Peyer's patch (tissue), 4 donors: ENCODE results near the gene TMEM190.

Source experiments
- POLR2A ChIP-seq, 2 donors: fragments of 450-650 bp; IDR thresholded peaks; one replicate each; pipeline ENCODE4 v1.5.1; 2017; ENCODE audit warnings: antibody characterized with exemption in 2 of 2, mild to moderate bottlenecking in 2 of 2, moderate library complexity in 2 of 2
- TF ChIP-seq, protein P1 (sequence below), 6 experiments: fragments of 450-650 bp in 4 of 6; fragments of 200-600 bp in 2 of 6; sonication (generic) in 1 of 6; IDR thresholded peaks; one replicate each; pipeline ENCODE4 v1.5.1; 2017 to 2019; ENCODE audit warnings: antibody characterized with exemption in 6 of 6, mild to moderate bottlenecking in 3 of 6, moderate library complexity in 1 of 6

DNA sequence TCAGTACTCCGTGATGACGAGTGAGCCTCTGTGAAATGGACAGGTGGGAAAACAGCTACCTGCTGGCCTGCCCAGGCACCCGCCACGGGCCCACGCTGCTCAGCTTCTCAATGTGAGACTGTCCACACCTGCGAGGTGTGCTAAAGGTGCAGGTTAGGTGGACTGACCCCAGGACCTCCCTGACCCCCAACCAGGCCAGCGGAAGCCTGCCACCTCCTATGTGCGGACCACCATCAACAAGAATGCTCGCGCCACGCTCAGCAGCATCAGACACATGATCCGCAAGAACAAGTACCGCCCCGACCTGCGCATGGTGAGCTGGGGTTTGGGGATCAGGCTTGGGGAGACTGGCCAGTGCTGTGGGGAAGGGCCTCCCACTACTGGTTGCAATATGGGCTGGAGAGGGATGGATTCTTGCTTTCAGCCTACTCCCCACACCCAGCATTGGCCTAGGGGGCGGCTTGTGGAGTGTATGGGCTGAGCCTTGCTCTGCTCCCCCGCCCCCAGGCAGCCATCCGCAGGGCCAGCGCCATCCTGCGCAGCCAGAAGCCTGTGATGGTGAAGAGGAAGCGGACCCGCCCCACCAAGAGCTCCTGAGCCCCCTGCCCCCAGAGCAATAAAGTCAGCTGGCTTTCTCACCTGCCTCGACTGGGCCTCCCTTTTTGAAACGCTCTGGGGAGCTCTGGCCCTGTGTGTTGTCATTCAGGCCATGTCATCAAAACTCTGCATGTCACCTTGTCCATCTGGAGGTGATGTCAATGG is 11.3 kb downstream of the TMEM190 start:
- no peak for TF ChIP-seq POLR2A (IDR thresholded peaks at IDR 0.05)
- TF ChIP-seq, protein P1, sequence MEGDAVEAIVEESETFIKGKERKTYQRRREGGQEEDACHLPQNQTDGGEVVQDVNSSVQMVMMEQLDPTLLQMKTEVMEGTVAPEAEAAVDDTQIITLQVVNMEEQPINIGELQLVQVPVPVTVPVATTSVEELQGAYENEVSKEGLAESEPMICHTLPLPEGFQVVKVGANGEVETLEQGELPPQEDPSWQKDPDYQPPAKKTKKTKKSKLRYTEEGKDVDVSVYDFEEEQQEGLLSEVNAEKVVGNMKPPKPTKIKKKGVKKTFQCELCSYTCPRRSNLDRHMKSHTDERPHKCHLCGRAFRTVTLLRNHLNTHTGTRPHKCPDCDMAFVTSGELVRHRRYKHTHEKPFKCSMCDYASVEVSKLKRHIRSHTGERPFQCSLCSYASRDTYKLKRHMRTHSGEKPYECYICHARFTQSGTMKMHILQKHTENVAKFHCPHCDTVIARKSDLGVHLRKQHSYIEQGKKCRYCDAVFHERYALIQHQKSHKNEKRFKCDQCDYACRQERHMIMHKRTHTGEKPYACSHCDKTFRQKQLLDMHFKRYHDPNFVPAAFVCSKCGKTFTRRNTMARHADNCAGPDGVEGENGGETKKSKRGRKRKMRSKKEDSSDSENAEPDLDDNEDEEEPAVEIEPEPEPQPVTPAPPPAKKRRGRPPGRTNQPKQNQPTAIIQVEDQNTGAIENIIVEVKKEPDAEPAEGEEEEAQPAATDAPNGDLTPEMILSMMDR (IDR thresholded peaks at IDR 0.05) = no peak
